Spleen (tissue), 11 donors: ENCODE measurements around the gene GDPD2. TPM values are rescaled to one million over a fixed set of nuclear protein-coding genes. Genes with fewer than 3 reads are reported as not detected.

Source experiments
- DNase-seq: peaks from one replicate; pipeline ENCODE4 v3.0.0-alpha.2; 2020
- H3K27ac ChIP-seq, 8 donors: fragments of 200-600 bp; sonication (generic) in 7 of 8; 1 replicate in 4 of 8; 2 replicates in 4 of 8; pipeline versions ENCODE4 v1.5.0 to v1.8.0; 2016 to 2021; ENCODE audit warnings: inconsistent platforms in 4 of 8, mild to moderate bottlenecking in 4 of 8, moderate library complexity in 1 of 8
- H3K27me3 ChIP-seq, 7 donors: fragments of 200-600 bp; sonication (generic) in 6 of 7; replicated peaks in 1 of 7; 1 replicate in 4 of 7; 2 replicates in 3 of 7; pipeline versions ENCODE4 v1.5.0 to v1.8.0; 2016 to 2021; ENCODE audit warnings: inconsistent platforms in 3 of 7, mild to moderate bottlenecking in 1 of 7
- H3K36me3 ChIP-seq, 6 donors: fragments of 200-600 bp; sonication (generic) in 5 of 6; 1 replicate in 4 of 6; 2 replicates in 2 of 6; pipeline versions ENCODE4 v1.5.0 to v1.8.0; 2016 to 2021; ENCODE audit warnings: inconsistent platforms in 2 of 6
- H3K4me1 ChIP-seq, 6 donors: fragments of 200-600 bp; sonication (generic) in 5 of 6; 1 replicate in 3 of 6; 2 replicates in 3 of 6; pipeline versions ENCODE4 v1.5.0 to v1.8.0; 2016 to 2021; ENCODE audit warnings: inconsistent platforms in 3 of 6
- H3K4me3 ChIP-seq, 8 donors: fragments of 200-600 bp; sonication (generic) in 7 of 8; 1 replicate in 4 of 8; 2 replicates in 4 of 8; pipeline versions ENCODE4 v1.5.0 to v1.8.0; 2016 to 2021; ENCODE audit warnings: inconsistent platforms in 4 of 8, mild to moderate bottlenecking in 4 of 8, moderate library complexity in 2 of 8
- H3K9me3 ChIP-seq, 8 donors: fragments of 200-600 bp; sonication (generic) in 7 of 8; 1 replicate in 4 of 8; 2 replicates in 4 of 8; pipeline versions ENCODE4 v1.5.0 to v1.8.0; 2016 to 2021; ENCODE audit warnings: inconsistent platforms in 4 of 8
- CTCF ChIP-seq, 11 experiments: fragments of 200-600 bp in 7 of 11; fragments of 450-650 bp in 4 of 11; sonication (generic) in 4 of 11; IDR thresholded peaks in 8 of 11; conservative IDR thresholded peaks in 3 of 11; 1 replicate in 7 of 11; 2 replicates in 4 of 11; pipeline versions ENCODE4 v1.4.0 to v1.8.0; 2016 to 2021; ENCODE audit warnings: antibody characterized with exemption in 11 of 11, inconsistent platforms in 4 of 11, mild to moderate bottlenecking in 1 of 11
- POLR2A ChIP-seq, 3 donors: fragments of 450-650 bp; IDR thresholded peaks; one replicate each; pipeline ENCODE4 v1.5.1; 2017; ENCODE audit warnings: antibody characterized with exemption in 3 of 3, mild to moderate bottlenecking in 1 of 3
- POLR2AphosphoS5 ChIP-seq, 3 donors: sonication (generic); formaldehyde crosslinking; IDR thresholded peaks; one replicate each; pipeline ENCODE4 v1.5.1; 2017; ENCODE audit warnings: antibody characterized with exemption in 3 of 3
- WGBS, 5 donors: extraction: QIAGEN DNeasy Blood & Tissue Kit in 3 of 5; methylation state at CpG; one replicate each; pipeline versions ENCODE4 v1.1.5 to v1.1.7; 2013 to 2018; 5-methylcytosine and 5-hydroxymethylcytosine counted together
- intact Hi-C: fragments of 100-400 bp; cut with DNase I; formaldehyde crosslinking; loops from one replicate; pipeline ENCODE4 v1.15.0; 2023; ENCODE audit warnings: low total_unique reads
- polyA plus RNA-seq, 3 donors: library from polyadenylated mRNA; stranded (reverse); fragments of 200-250 nt; gene quantifications; one replicate each; pipeline ENCODE4 v1.2.1, GENCODE V29; 2013
- total RNA-seq, 7 donors: library from RNA; depleted of rRNA in 3 of 7; stranded (reverse); fragments of >200 nt in 3 of 7; fragmentation: NEBNext Ultra II Directional in 4 of 7; extraction: Animal tissue kit (Norgen Biotek cat#: 25700) in 4 of 7; gene quantifications; one replicate each; pipeline versions ENCODE4 v1.1.0 to v1.2.1, GENCODE V29; 2016 to 2021
- donor health status: healthy with polysubstance abuse.
- donor health status: DM: no; HTN: no; CAD: no; lungs with moderate emphysema.
- donor health status: DM: no; HTN: no; CAD: no.
- donor health status: Bipolar disorder and iron deficiency.
- donor health status: healthy.
- donor health status: DM: no; HTN: no; CAD: no.
- donor health status: DM: yes; HTN: yes; CAD: no.

Gene GDPD2
- total and polyA plus RNA-seq, 10 donors: 2.4 to 103 (median 63.7) TPM

GRCh38 chrX:70478526-70479245 lies 55.6 kb downstream of the GDPD2 start:
- WGBS, 5 donors: 66 to 92% (median 86%) methylated on average over 10 of the region's 10 CpGs
- intact Hi-C loops: no loop called here
- H3K27ac ChIP-seq: peak overlapping the region in 4 of 8 donors; percentile 26 to 63 (median 54)

GRCh38 chrX:70479247-70479921 lies 56.3 kb downstream of the GDPD2 start:
- H3K4me1 ChIP-seq: peaks cover 0 to 13% (median 0%) of the 10 kb centered on the region in 6 donors
- intact Hi-C loops: no loop called here
- H3K27ac ChIP-seq: peak overlapping the region in 5 of 8 donors; percentile 10 to 63 (median 50)
- no peak for DNase-seq
- H3K4me3 ChIP-seq: no peak overlapping the region
- H3K27me3 ChIP-seq: no peaks in the 10 kb centered on the region
- TF ChIP-seq POLR2A (IDR thresholded peaks at IDR 0.05) (no peak), CTCF (IDR thresholded peaks at IDR 0.05 in 8 of 11, conservative IDR thresholded peaks at IDR 0.05 in 3 of 11) (no peak), POLR2AphosphoS5 (IDR thresholded peaks at IDR 0.05) (no peak)
- peaks cover 0 to 12% (median 0%) of the 10 kb centered on the region in 6 donors for H3K36me3 ChIP-seq
- WGBS, 5 donors: 65 to 83% (median 78%) methylated on average over 4 of the region's 4 CpGs
- H3K9me3 ChIP-seq: no peaks in the 10 kb centered on the region

More at GRCh38 chrX:70478526-70479245, 55.6 kb downstream of the GDPD2 start:
- Histone ChIP-seq H3K36me3 (peaks cover 0 to 12% (median 0%) of the 10 kb centered on the region in 6 donors), H3K9me3 (no peaks in the 10 kb centered on the region), H3K4me1 (peaks cover 0 to 13% (median 0%) of the 10 kb centered on the region in 6 donors), H3K4me3 (no peak overlapping the region), H3K27me3 (no peaks in the 10 kb centered on the region)
- TF ChIP-seq POLR2A (IDR thresholded peaks at IDR 0.05) (no peak), POLR2AphosphoS5 (IDR thresholded peaks at IDR 0.05) (no peak), CTCF (IDR thresholded peaks at IDR 0.05 in 8 of 11, conservative IDR thresholded peaks at IDR 0.05 in 3 of 11) (no peak)
- DNase-seq: no peak

GRCh38 chrX:70479922-70480659 lies 57.0 kb downstream of the GDPD2 start:
- Histone ChIP-seq H3K4me1 (peaks cover 0 to 13% (median 0%) of the 10 kb centered on the region in 6 donors), H3K9me3 (no peaks in the 10 kb centered on the region), H3K27me3 (no peaks in the 10 kb centered on the region), H3K4me3 (no peak overlapping the region), H3K36me3 (peaks cover 0 to 12% (median 0%) of the 10 kb centered on the region in 6 donors), H3K27ac (peak overlapping the region in 6 of 8 donors; percentile 10 to 63 (median 38))
- no peak for DNase-seq
- WGBS, 5 donors: 54 to 84% (median 64%) methylated on average over 6 of the region's 6 CpGs
- intact Hi-C loops: no loop called here
- TF ChIP-seq CTCF (IDR thresholded peaks at IDR 0.05 in 8 of 11, conservative IDR thresholded peaks at IDR 0.05 in 3 of 11) (no peak), POLR2A (IDR thresholded peaks at IDR 0.05) (no peak), POLR2AphosphoS5 (IDR thresholded peaks at IDR 0.05) (no peak)
